ENCODE measurements around the gene DDX59. TPM values are rescaled to one million over a fixed set of nuclear protein-coding genes. Genes with fewer than 3 reads are reported as not detected.

DDX59 gene
- polyA plus RNA-seq, 3 donors, result 14.3 to 18.6 (median 14.9) TPM

DNA sequence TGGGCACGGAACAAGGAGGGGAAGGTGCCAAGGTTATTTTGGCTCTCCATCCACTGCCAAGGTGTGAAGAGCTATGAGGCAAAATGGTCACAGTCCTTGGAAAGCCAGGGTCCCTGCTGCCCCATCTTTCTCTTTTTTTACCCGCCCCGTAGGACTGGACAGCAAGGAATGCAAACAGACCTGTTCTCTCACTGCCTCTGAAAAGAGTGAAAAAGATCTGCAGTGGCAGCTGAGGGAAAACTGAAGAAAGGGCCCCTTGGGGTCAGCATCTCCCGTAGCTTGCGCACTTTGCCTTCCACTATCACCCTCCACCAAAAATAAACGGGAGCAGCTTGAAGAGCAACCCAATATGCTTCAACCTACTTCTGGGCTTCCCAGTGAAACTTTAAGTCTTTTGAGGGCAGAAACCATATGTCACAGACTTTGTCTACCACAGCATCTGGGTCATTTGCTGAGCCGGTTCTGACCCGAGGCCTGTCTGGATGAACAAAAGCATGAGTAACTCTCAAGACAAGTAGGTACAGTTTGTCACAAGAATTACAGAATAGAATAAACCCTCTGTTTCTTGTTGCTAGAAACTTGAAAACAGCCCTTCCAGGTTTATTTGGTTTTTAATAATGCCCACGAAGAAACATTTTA, 39.7 kb downstream of the DDX59 start:
- H4K20me1 ChIP-seq (ENCODE audit: insufficient read depth, low read length), result no peaks in the 10 kb centered on the region
- intact Hi-C loops (cut with micrococcal nuclease), result loop anchor here in 1 of 2 donors (5.0 to 10.0 kb wide), 2 partner anchors 105 to 392 kb away; partner anchors contain the start of genes CAMSAP2 and KIF21B
- no peak overlapping the region for H3K9ac ChIP-seq (ENCODE audit: insufficient read depth, low read length, poor library complexity, severe bottlenecking)
- no peak overlapping the region for H3K27ac ChIP-seq (ENCODE audit: low read depth in 1 of 2, low read length in 2 of 2)
- Mint-ChIP-seq H3K9me3 (peaks cover 0 to 3% (median 0%) of the 10 kb centered on the region in 7 donors), H3K36me3 (no peaks in the 10 kb centered on the region), H3K4me1 (peaks cover 28% of the 10 kb centered on the region), H3K27ac (peak overlapping the region in 4 of 7 donors; percentile 0 to 68 (median 15)), H3K4me3 (no peak overlapping the region), H3K27me3 (ENCODE audit: low read depth in 3 of 3) (peaks cover 0 to 5% (median 4%) of the 10 kb centered on the region in 3 donors)
- H3K4me2 ChIP-seq (replicated peaks; ENCODE audit: extremely low read depth, low read length, poor library complexity, severe bottlenecking), result no peak overlapping the region
- no peak for TF ChIP-seq CTCF (IDR thresholded peaks at IDR 0.05)
- peaks cover 26% of the 10 kb centered on the region in 2 donors for H3K4me1 ChIP-seq (ENCODE audit: control insufficient read depth in 1 of 2, insufficient read depth in 2 of 2, low read length in 2 of 2)
- no peak overlapping the region for H2AFZ ChIP-seq (ENCODE audit: insufficient read depth, low read depth, low read length, poor library complexity, severe bottlenecking)
- DNase-seq, result no peak
- WGBS (ENCODE audit: insufficient coverage), result 98% methylated on average over 6 of the region's 9 CpGs
- H3K9me3 ChIP-seq (replicated peaks in 1 of 2; ENCODE audit: control insufficient read depth in 1 of 2, insufficient read depth in 1 of 2, low read length in 2 of 2), result no peaks in the 10 kb centered on the region
- H3K4me3 ChIP-seq (replicated peaks in 1 of 3; ENCODE audit: low read depth in 2 of 3, low read length in 3 of 3), result no peak overlapping the region
- H3K27me3 ChIP-seq (ENCODE audit: control insufficient read depth in 2 of 2, insufficient read depth in 2 of 2, low read length in 2 of 2), result no peaks in the 10 kb centered on the region
- H3K36me3 ChIP-seq (replicated peaks in 1 of 2; ENCODE audit: control insufficient read depth in 1 of 2, insufficient read depth in 2 of 2, low read length in 2 of 2), result no peaks in the 10 kb centered on the region
- no peaks in the 10 kb centered on the region for H3K79me2 ChIP-seq (ENCODE audit: insufficient read depth, low read length)

GRCh38 chr1:200628223-200628881, 41.4 kb downstream of the DDX59 start:
- Mint-ChIP-seq H3K4me1 (peaks cover 30% of the 10 kb centered on the region), H3K9me3 (peaks cover 0 to 3% (median 0%) of the 10 kb centered on the region in 7 donors), H3K27ac (peak overlapping the region; percentile 73 to 99 (median 96)), H3K36me3 (no peaks in the 10 kb centered on the region), H3K27me3 (ENCODE audit: low read depth in 3 of 3) (peaks cover 0 to 5% (median 4%) of the 10 kb centered on the region in 3 donors), H3K4me3 (peak overlapping the region; percentile 61 to 68)
- peak overlapping the region; percentile 63 for H3K4me2 ChIP-seq (replicated peaks; ENCODE audit: extremely low read depth, low read length, poor library complexity, severe bottlenecking)
- no peaks in the 10 kb centered on the region for H3K36me3 ChIP-seq (replicated peaks in 1 of 2; ENCODE audit: control insufficient read depth in 1 of 2, insufficient read depth in 2 of 2, low read length in 2 of 2)
- intact Hi-C loops (cut with micrococcal nuclease), result loop anchor here in 1 of 2 donors (5.0 to 10.0 kb wide), 2 partner anchors 106 to 394 kb away; partner anchors contain the start of genes CAMSAP2 and KIF21B
- H2AFZ ChIP-seq (ENCODE audit: insufficient read depth, low read depth, low read length, poor library complexity, severe bottlenecking), result no peak overlapping the region
- H3K79me2 ChIP-seq (ENCODE audit: insufficient read depth, low read length), result no peaks in the 10 kb centered on the region
- peak; percentile 76 to 88 (median 76) for DNase-seq
- H3K9ac ChIP-seq (ENCODE audit: insufficient read depth, low read length, poor library complexity, severe bottlenecking), result peak overlapping the region; percentile 20
- peak overlapping the region; percentile 71 to 78 for H3K27ac ChIP-seq (ENCODE audit: low read depth in 1 of 2, low read length in 2 of 2)
- H3K27me3 ChIP-seq (ENCODE audit: control insufficient read depth in 2 of 2, insufficient read depth in 2 of 2, low read length in 2 of 2), result no peaks in the 10 kb centered on the region
- no peaks in the 10 kb centered on the region for H4K20me1 ChIP-seq (ENCODE audit: insufficient read depth, low read length)
- WGBS (ENCODE audit: insufficient coverage), result 60% methylated on average over 1 of the region's 7 CpGs
- no peaks in the 10 kb centered on the region for H3K9me3 ChIP-seq (replicated peaks in 1 of 2; ENCODE audit: control insufficient read depth in 1 of 2, insufficient read depth in 1 of 2, low read length in 2 of 2)
- peak overlapping the region in 1 of 3 experiments; percentile 43 for H3K4me3 ChIP-seq (replicated peaks in 1 of 3; ENCODE audit: low read depth in 2 of 3, low read length in 3 of 3)
- peaks cover 26 to 32% of the 10 kb centered on the region in 2 donors for H3K4me1 ChIP-seq (ENCODE audit: control insufficient read depth in 1 of 2, insufficient read depth in 2 of 2, low read length in 2 of 2)
- no peak for TF ChIP-seq CTCF (IDR thresholded peaks at IDR 0.05)
